Measurements from ENCODE around the gene HSPB3.

Gene HSPB3

GRCh38 chr5:54450542-54450941 lies 5.0 kb upstream of the HSPB3 start:
- no peak for DNase-seq (ENCODE audit: extremely low spot score)
- ChIA-PET POLR2A (no interaction called here), CTCF (interaction anchor here (1.5 kb wide), 1 partner anchor 34 kb away, joined by 3 read pairs; no protein-coding TSS in a partner anchor)
- no peak for TF ChIP-seq CTCF (IDR thresholded peaks at IDR 0.05; ENCODE audit: control extremely low read depth, extremely low read depth, low read depth, missing control alignments)

- no peak for TF ChIP-seq CTCF (IDR thresholded peaks at IDR 0.05; ENCODE audit: control extremely low read depth, extremely low read depth, low read depth, missing control alignments)
- ChIA-PET CTCF (interaction anchor here (1.5 kb wide), 1 partner anchor 15 kb away, joined by 3 read pairs; no protein-coding TSS in a partner anchor), POLR2A (no interaction called here)
- DNase-seq (ENCODE audit: extremely low spot score): no peak
These were observed 2.5 kb upstream of the HSPB3 start for GRCh38 chr5:54453046-54453445.

GRCh38 chr5:54454602-54455001 lies 897 bp upstream of the HSPB3 start:
- DNase-seq (ENCODE audit: extremely low spot score): no peak
- ChIA-PET CTCF (interaction anchor here (1.0 to 2.1 kb wide), 6 partner anchors 8 to 35 kb away, joined by 3 to 6 read pairs (median 4); no protein-coding TSS in a partner anchor), POLR2A (no interaction called here)
- no peak for TF ChIP-seq CTCF (IDR thresholded peaks at IDR 0.05; ENCODE audit: control extremely low read depth, extremely low read depth, low read depth, missing control alignments)

DNA sequence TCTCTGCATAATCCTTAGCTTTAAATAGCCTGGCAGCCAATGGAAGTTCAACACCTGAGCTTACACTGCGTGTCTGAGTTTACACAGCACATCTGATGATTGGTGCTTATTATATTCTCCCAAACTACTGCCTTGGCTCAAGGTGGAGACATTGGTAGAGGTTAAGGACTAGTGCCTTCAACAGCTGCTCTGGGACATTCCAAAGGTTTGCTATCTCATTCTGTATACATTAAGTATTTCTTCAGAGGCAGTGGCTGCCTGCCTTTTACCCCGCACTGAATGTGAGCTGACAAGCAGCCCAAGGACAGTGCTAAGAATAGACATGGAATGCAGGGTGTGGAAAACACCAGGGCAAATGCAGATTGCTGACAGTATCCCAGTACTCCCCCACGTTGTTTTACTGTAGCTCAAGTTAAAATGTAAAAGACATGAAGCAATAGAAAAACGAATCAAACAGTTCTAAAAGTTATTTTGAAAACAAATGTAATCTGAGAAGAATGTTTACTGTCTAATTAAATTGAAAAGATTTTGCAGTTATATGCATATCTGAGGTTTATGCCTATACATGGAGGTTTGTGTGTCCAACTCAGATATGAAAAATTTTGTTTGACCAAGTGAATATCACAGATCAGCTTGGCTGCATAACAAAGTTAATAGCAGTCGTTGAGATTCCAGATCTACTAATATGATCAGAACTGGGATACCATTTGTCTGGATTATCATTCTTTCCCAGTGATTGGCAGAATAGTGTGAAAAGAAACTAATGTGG lies 1.8 kb downstream of the HSPB3 start:
- ChIA-PET POLR2A (no interaction called here), CTCF (interaction anchor here (1.1 to 1.9 kb wide), 9 partner anchors 14 to 213 kb away, joined by 3 to 5 read pairs (median 3); partner anchors contain the start of gene SNX18)
- no peak for TF ChIP-seq CTCF (IDR thresholded peaks at IDR 0.05; ENCODE audit: control extremely low read depth, extremely low read depth, low read depth, missing control alignments)
- no peak for DNase-seq (ENCODE audit: extremely low spot score)

DNA sequence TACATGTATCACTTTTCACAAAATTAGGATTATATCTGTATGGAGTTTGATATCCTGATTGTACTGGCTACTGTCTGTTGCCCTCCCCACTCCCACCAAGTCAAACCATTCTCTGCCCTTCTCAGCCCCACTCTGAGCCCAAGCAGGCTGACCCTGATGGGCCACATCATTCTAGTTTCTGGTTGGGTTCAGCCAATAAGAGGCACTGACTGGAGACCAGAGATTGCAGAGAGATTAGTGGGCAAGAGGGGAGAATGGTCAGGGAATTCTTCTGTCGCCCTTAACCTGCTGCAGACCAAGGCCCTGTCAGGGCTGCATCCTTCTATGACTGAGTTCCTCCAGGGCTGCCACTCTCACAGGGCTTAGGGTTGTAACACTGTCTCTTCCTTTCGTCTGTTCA lies 2.7 kb downstream of the HSPB3 start:
- TF ChIP-seq CTCF (IDR thresholded peaks at IDR 0.05; ENCODE audit: control extremely low read depth, extremely low read depth, low read depth, missing control alignments): no peak
- CTCF ChIA-PET: interaction anchor here (1.1 to 1.9 kb wide), 4 partner anchors 13 to 32 kb away, joined by 3 to 5 read pairs (median 4); no protein-coding TSS in a partner anchor
- POLR2A ChIA-PET: no interaction called here
- DNase-seq (ENCODE audit: extremely low spot score): no peak

- POLR2A ChIA-PET: no interaction called here
- CTCF ChIA-PET: interaction anchor here (1.2 to 2.1 kb wide), 2 partner anchors 10 to 29 kb away, joined by 3 to 6 read pairs; no protein-coding TSS in a partner anchor
- DNase-seq (ENCODE audit: extremely low spot score): no peak
- no peak for TF ChIP-seq CTCF (IDR thresholded peaks at IDR 0.05; ENCODE audit: control extremely low read depth, extremely low read depth, low read depth, missing control alignments)
These were observed 4.9 kb downstream of the HSPB3 start for GRCh38 chr5:54460181-54460919.
